Mucosa of descending colon (tissue), 3 donors: ENCODE data around the gene LRRC53. TPM values are rescaled to one million over a fixed set of nuclear protein-coding genes. Genes with fewer than 3 reads are reported as not detected.

Experiments used
- ATAC-seq: fragments of 200-7000 bp; cut with Tn5 transposase; one replicate; pipeline ENCODE4 v1.9.1; 2020; ENCODE audit warnings: mild to moderate bottlenecking, moderate library complexity
- DNase-seq, 3 donors: peaks; one replicate each; pipeline ENCODE4 v3.0.0-alpha.2; 2020
- H3K36me3 ChIP-seq: fragments of 200-600 bp; one replicate; pipeline ENCODE4 v1.8.0; 2021; ENCODE audit warnings: low read depth, mild to moderate bottlenecking
- H3K4me1 ChIP-seq: fragments of 200-600 bp; one replicate; pipeline ENCODE4 v1.8.0; 2021; ENCODE audit warnings: low read depth, mild to moderate bottlenecking
- H3K4me3 ChIP-seq: fragments of 200-600 bp; one replicate; pipeline ENCODE4 v1.8.0; 2021; ENCODE audit warnings: mild to moderate bottlenecking
- H3K9me3 ChIP-seq: fragments of 200-600 bp; one replicate; pipeline ENCODE4 v1.8.0; 2021; ENCODE audit warnings: mild to moderate bottlenecking
- CTCF ChIP-seq: fragments of 200-600 bp; IDR thresholded peaks from one replicate; pipeline ENCODE4 v1.8.0; 2022; ENCODE audit warnings: antibody characterized with exemption, mild to moderate bottlenecking
- intact Hi-C, 2 donors: fragments of 100-400 bp; cut with DNase I in 1 of 2; cut with micrococcal nuclease in 1 of 2; formaldehyde crosslinking; loops; one replicate each; pipeline versions ENCODE4 v1.11.0 to v1.11.1; 2022; cut with DNase I, micrococcal nuclease
- total RNA-seq, 3 donors: library from RNA; stranded (reverse); fragmentation: NEBNext Ultra II Directional in 2 of 3; extraction: Animal tissue kit (Norgen Biotek cat#: 25700) in 2 of 3; gene quantifications; one replicate each; pipeline versions ENCODE4 v1.2.1 to v1.2.4, GENCODE V29; 2021 to 2023
- donor health status: DM: no; HTN: no; CAD: no; lungs with moderate emphysema.
- donor health status: DM: no; HTN: no; CAD: no.
- donor health status: DM: no; HTN: yes; CAD: no.

LRRC53 gene
- total RNA-seq, 3 donors from 2014 or later, result not detected

GRCh38 chr1:74425676-74426075, 86.7 kb downstream of the LRRC53 start:
- DNase-seq (no peak), ATAC-seq (no peak)
- no peaks in the 10 kb centered on the region for H3K9me3 ChIP-seq
- TF ChIP-seq CTCF, result no peak
- no peak overlapping the region for H3K4me3 ChIP-seq
- H3K4me1 ChIP-seq, result no peaks in the 10 kb centered on the region
- intact Hi-C loops, result no loop called here
- no peaks in the 10 kb centered on the region for H3K36me3 ChIP-seq

DNA sequence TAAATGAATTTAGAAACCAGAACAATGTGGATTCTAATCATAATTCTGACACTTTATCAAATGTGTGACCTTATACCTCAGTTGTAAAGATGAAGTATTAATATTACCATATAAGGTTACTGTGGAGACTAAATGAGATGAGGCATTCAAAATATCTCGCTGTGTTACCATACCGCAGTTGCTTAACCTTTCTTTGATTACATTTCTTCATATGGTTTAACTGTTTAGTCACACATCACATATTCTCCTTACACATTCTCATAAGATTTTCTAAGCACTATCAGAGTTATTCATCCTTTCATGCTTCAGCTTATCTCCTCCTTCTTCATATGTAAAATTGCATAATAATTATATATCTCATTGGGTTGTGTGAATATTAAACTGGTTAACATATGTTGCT, 88.9 kb downstream of the LRRC53 start:
- no peak for ATAC-seq
- no peak for DNase-seq
- no peaks in the 10 kb centered on the region for H3K4me1 ChIP-seq
- no peaks in the 10 kb centered on the region for H3K36me3 ChIP-seq
- intact Hi-C loops, result no loop called here
- no peak overlapping the region for H3K4me3 ChIP-seq
- TF ChIP-seq CTCF, result no peak
- no peaks in the 10 kb centered on the region for H3K9me3 ChIP-seq

GRCh38 chr1:74422421-74423292, 89.8 kb downstream of the LRRC53 start:
- no peaks in the 10 kb centered on the region for H3K36me3 ChIP-seq
- no peak for TF ChIP-seq CTCF
- no peak for ATAC-seq
- intact Hi-C loops, result no loop called here
- no peaks in the 10 kb centered on the region for H3K9me3 ChIP-seq
- no peaks in the 10 kb centered on the region for H3K4me1 ChIP-seq
- DNase-seq, result no peak
- H3K4me3 ChIP-seq, result no peak overlapping the region

- DNase-seq (no peak), ATAC-seq (no peak)
- H3K4me3 ChIP-seq, result no peak overlapping the region
- no peaks in the 10 kb centered on the region for H3K4me1 ChIP-seq
- H3K9me3 ChIP-seq, result no peaks in the 10 kb centered on the region
- intact Hi-C loops, result no loop called here
- H3K36me3 ChIP-seq, result no peaks in the 10 kb centered on the region
- TF ChIP-seq CTCF, result no peak
These were observed 91.9 kb downstream of the LRRC53 start for GRCh38 chr1:74420467-74420866.

Other genes with a start within 250 kb of the LRRC53 start
- under 1 TPM; 0.06 to 0.51 (median 0.14) TPM for gene ERICH3, start 161.2 kb upstream of the LRRC53 start, total RNA-seq
- gene CRYZ, start 220.4 kb upstream of the LRRC53 start, total RNA-seq, result 10 to 100 TPM; 14.2 to 20.4 (median 14.4) TPM
- gene TYW3, start 220.5 kb upstream of the LRRC53 start, total RNA-seq, result 10 to 100 TPM in 2 of 3 donors, 1 to 10 TPM in 1; 8.3 to 24.0 (median 12.8) TPM